PC-9 (cell line): ENCODE results near the gene VAC14.

Experiments
- EZH2 ChIP-seq: fragments of 200-600 bp; sonication (generic); IDR thresholded peaks from 2 replicates; pipeline ENCODE4 v1.8.0; 2017; ENCODE audit warnings: antibody characterized with exemption, low read depth
- TF ChIP-seq, protein P1 (sequence below): fragments of 200-600 bp; sonication (generic); conservative IDR thresholded peaks from 2 replicates; pipeline ENCODE4 v1.6.1; 2017; ENCODE audit warnings: mixed run types, antibody characterized with exemption, mild to moderate bottlenecking, moderate library complexity

DNA sequence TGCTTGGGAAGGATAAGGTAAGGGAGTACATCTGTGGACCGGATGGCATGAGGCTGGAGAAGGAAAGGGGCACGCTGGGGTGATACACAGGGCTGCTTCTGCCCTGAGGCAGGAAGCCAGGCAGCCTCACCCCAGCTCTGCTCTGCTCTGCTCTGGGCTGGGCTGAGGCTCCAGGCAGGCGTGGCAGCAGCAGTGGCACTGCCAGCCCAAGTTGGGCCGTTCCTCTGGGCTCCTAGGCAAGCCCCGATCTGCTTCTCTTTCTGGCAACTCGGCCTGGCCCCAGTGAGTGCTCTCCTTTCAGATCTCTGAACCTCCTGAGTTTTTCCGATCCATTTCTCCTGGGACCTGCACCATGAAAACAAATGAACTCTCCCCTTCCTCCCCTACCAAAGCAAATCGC is 44.9 kb downstream of the VAC14 start:
- TF ChIP-seq, protein P1, sequence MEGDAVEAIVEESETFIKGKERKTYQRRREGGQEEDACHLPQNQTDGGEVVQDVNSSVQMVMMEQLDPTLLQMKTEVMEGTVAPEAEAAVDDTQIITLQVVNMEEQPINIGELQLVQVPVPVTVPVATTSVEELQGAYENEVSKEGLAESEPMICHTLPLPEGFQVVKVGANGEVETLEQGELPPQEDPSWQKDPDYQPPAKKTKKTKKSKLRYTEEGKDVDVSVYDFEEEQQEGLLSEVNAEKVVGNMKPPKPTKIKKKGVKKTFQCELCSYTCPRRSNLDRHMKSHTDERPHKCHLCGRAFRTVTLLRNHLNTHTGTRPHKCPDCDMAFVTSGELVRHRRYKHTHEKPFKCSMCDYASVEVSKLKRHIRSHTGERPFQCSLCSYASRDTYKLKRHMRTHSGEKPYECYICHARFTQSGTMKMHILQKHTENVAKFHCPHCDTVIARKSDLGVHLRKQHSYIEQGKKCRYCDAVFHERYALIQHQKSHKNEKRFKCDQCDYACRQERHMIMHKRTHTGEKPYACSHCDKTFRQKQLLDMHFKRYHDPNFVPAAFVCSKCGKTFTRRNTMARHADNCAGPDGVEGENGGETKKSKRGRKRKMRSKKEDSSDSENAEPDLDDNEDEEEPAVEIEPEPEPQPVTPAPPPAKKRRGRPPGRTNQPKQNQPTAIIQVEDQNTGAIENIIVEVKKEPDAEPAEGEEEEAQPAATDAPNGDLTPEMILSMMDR = no peak
- TF ChIP-seq EZH2 = no peak
